Measurements from ENCODE around the gene CLEC2L.

Gene CLEC2L

DNA sequence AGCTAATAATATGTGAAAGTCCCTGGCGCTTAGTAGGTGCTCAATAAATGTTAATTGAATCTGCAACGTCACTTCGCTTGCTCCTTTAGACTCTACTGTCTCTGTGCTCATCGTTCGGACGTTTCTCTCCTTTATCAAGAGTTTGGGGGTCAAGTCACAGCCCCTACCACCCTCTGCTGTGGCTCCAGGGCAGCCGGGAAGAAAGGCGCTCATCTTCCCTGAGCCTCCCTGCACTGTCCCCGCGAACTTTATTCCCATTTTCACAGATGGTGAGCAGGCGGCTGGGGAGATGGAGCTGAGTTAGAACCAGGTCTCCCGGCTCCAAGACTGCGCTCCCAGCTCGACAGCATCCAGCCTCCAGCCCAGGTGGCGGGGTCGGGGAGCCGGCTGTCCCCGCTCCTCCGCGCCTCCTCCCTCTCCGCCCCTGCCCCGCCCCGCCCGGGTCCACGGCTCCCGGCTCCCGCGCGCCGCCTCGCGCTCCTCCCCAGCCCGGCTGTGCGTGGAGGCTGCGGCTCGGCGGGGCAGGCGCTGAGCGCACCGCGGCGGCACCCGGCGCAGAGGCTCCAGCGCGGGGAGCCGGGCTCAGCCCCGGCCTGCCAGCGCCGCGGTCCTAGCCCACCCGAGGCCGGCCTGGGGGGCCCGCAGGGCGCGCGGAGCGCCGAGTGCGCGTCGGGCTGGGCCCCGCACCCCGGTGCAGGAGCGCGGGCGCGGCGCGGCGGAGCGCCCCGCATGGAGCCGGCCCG lies at the start of gene CLEC2L:
Gene CLEC2L, plus strand, starts transcription at position 487 of the 743 bp plus-strand sequence. Its CDS starts 243 bp downstream, at position 730.
- DNase-seq: peak; percentile 45

GRCh38 chr7:139476139-139476538 lies 47.3 kb upstream of the CLEC2L start:
- DNase-seq: no peak

- DNase-seq: no peak
Measured at GRCh38 chr7:139476891-139477290, 46.6 kb upstream of the CLEC2L start.

- no peak for DNase-seq
Measured at GRCh38 chr7:139479620-139480019, 43.9 kb upstream of the CLEC2L start.

- no peak for DNase-seq
Measured at GRCh38 chr7:139481364-139481763, 42.1 kb upstream of the CLEC2L start.

DNA sequence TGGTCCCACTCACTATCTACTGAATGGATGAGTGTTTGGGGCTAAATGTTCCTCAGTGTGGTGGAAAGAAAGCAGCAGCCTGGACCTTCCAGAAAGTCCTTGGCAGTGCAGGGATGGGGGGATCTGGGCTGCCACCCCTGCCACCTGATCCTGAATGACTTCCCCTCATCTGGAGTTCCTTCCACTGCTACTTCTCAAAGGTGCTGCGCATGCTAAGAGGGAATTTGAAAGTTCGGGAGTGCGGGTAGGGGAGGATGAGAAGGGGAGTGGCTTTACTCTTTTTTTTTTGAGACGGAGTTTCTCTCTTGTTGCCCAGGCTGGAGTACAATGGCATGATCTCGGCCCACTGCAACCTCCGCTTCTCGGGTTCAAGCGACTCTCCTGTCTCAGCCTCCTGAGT lies 41.4 kb upstream of the CLEC2L start:
- DNase-seq: no peak

- peak; percentile 26 for DNase-seq
Measured at GRCh38 chr7:139482662-139483466, 40.6 kb upstream of the CLEC2L start.

GRCh38 chr7:139487366-139488080 lies 36.0 kb upstream of the CLEC2L start:
- DNase-seq: no peak

DNA sequence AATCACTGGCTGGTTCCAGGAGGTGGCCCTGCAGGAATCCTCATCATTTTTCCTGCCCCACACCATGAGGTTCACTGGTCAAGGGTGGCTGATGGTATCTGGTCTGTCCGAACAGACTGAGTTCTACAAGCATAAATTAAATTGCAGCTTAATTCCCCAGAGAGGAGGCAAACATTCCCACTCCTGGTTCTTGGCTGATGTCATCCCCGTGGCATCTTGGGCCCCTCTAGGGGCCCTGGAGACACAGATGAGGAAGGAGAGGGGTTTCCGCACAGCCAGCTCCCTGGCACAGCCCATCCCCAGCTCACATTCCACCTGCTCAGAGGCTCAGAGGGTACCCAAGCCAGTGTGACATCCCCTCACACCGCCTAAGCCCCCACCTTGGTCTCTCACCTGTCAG lies 34.7 kb upstream of the CLEC2L start:
- no peak for DNase-seq

DNA sequence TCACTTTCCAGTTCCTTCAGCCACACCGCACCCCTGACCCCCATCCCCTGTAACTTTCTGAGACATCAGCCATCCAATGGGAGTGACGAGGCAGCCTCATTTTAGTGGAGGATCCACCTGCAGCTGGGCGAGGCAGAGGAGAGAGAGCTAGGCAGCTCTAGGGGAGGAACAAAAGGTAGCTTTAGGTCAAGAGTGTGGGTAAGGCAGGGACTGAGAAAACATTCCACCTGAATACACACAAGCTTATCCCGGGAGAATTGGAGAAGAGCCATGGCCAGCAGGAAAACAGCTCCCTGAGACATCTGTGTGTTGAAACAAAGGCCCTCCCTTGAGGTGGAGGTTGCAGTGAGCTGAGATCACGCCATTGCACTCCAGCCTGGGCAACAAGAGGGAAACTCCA lies 33.4 kb upstream of the CLEC2L start:
- DNase-seq: no peak

GRCh38 chr7:139492293-139492692 lies 31.2 kb upstream of the CLEC2L start:
- DNase-seq: no peak

- no peak for DNase-seq
Measured at GRCh38 chr7:139494835-139495579, 28.5 kb upstream of the CLEC2L start.

DNA sequence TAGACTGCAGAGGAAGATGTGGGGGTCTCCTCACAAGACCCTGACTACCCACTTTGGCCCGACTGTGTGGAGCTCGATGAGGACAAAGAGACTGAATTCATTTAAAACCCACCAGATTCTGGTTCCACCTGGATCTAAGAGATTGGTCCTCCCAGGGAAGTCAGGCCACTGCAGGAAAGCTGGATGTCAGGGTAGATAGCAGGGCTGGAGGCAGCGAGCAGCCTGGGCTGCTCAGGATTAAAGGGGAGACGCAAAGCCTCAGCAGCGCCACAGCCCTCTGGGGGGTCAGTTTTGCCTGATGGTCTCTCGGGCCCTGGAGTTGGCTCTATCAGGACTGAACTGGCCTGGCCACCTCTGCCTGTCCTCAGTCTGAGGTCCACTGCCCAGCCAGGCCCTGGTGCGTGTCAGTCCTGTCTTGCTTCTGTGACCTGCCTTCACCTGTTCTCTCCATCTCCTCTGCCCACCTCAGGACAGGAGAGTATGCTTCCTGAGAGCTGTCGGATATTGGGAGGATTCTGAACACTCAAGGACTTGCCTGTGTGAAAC lies 27.8 kb upstream of the CLEC2L start:
- DNase-seq: no peak

GRCh38 chr7:139496528-139496927 lies 27.0 kb upstream of the CLEC2L start:
- DNase-seq: no peak

DNA sequence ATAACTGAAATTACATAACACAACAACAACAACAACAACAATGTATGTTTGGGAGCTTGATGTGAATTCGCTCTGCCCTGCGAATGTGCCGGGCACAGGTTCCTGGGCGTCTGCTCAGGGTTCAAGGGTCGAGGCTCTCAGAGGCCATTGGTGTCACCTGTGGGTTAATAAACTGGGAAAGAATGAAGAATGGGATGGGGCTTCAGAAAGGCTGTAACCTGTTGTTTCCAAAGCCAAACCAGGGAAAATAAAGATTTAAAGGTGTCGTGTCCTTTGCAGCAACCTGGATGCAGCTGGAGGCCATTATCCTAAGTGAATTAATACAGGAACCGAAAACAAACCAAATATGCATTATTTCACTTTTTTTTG lies 22.7 kb upstream of the CLEC2L start:
- DNase-seq: no peak

DNA sequence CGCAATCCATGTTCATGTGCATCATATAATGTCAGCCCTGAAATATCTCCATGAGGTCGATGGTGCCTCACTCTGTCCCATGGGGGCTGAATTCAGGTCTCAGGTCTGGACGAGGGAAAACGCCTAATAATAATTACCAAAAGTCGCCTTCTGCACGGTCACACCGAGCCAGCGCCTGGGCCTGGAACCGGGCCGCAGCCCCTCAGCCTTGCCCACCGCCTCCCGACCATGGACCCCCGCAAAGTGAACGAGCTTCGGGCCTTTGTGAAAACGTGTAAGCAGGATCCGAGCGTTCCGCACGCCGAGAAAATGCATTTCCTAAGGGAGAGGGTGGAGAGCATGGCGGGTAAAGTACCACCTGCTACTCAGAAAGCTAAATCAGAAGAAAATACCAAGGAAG lies 21.3 kb upstream of the CLEC2L start:
- no peak for DNase-seq

GRCh38 chr7:139505563-139505962 lies 17.9 kb upstream of the CLEC2L start:
- DNase-seq: no peak

GRCh38 chr7:139509535-139509934 lies 13.9 kb upstream of the CLEC2L start:
- no peak for DNase-seq

DNA sequence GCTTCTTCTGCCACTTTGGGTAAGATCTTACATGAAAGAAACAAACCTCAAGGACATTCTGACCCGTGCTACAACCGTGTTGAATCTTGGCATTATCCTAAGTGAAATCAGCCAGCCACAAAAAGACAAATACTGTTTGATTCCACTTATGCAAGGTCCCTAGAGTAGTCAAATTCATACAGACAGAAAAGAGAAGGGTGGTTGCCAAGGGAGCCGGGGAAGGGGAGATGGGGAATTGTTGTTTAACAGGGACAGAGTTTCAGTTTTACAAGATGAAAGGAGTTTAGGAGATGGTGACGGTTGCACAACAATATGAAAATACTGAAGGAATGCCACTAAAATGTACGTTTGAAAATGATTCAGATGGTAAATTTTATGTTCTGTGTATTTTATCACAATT lies 12.2 kb upstream of the CLEC2L start:
- DNase-seq: no peak

DNA sequence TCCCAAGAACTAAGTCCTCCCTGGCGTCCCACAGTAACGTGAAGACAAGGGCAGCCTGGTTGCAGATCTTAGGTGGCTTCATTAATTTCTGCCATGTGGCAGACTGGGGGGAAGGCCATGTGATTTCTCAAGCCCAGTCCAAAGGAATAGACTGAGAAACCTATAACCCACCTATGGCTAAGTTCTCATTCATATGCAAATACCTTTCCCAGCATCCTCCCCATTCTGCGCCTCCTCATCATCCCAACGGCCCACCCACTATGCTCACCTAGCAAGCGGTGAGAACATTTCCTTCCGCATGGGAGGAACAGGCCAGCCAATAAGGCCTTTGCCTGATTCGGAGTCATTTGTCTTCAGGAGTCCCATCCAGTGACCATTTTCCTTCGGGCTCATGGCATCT lies 8.2 kb upstream of the CLEC2L start:
- no peak for DNase-seq

DNA sequence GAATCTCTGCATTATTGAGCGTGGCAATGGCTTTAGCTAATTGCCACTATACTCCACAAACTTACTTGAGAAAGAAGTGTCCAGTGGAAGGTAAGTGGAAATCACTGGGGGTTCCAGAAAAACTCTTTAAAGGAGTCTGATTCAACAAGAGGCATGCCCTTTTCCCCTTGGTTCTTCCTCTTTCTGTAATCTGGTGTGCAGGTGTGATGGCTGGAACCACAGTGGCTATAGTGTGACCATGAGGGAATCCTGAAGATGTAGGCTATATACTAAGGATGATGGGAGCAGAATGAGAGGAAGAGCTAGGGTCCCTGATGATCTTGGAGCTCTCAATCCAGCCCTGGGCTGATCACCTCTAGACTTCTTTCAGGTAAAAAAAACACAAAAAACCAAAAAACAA lies 2.0 kb upstream of the CLEC2L start:
- DNase-seq: no peak

GRCh38 chr7:139522830-139523198 lies 671 bp upstream of the CLEC2L start:
- no peak for DNase-seq

All from right hindlimb (tissue), 1 donor.